IPS-20b (cell line): ENCODE results near the gene LDAH.

ENCODE experiments used
- H3K27ac ChIP-seq: one replicate; pipeline ENCODE4 v1.5.1; 2013; ENCODE audit warnings: low read length
- H3K27me3 ChIP-seq: 2 replicates; pipeline ENCODE4 v1.6.1; 2013; ENCODE audit warnings: mild to moderate bottlenecking, low read length, inconsistent platforms; ENCODE audit not compliant: insufficient read depth
- H3K36me3 ChIP-seq: 2 replicates; pipeline ENCODE4 v1.6.1; 2013; ENCODE audit warnings: low read depth, mild to moderate bottlenecking, inconsistent platforms, low read length, moderate library complexity; ENCODE audit not compliant: insufficient read depth
- H3K4me1 ChIP-seq: 2 replicates; pipeline ENCODE4 v1.6.1; 2013; ENCODE audit warnings: mild to moderate bottlenecking, control low read depth, inconsistent platforms, low read length, moderate library complexity; ENCODE audit not compliant: insufficient read depth
- H3K4me3 ChIP-seq: 2 replicates; pipeline ENCODE4 v1.5.1; 2013; ENCODE audit warnings: mild to moderate bottlenecking, low read length, inconsistent platforms
- H3K9ac ChIP-seq: 2 replicates; pipeline ENCODE4 v1.6.1; 2013; ENCODE audit warnings: low read depth, mild to moderate bottlenecking, inconsistent platforms, low read length, moderate library complexity
- H3K9me3 ChIP-seq: 2 replicates; pipeline ENCODE4 v1.6.1; 2013; ENCODE audit warnings: mild to moderate bottlenecking, low read depth, low read length, inconsistent platforms; ENCODE audit not compliant: insufficient read depth

The LDAH gene

DNA sequence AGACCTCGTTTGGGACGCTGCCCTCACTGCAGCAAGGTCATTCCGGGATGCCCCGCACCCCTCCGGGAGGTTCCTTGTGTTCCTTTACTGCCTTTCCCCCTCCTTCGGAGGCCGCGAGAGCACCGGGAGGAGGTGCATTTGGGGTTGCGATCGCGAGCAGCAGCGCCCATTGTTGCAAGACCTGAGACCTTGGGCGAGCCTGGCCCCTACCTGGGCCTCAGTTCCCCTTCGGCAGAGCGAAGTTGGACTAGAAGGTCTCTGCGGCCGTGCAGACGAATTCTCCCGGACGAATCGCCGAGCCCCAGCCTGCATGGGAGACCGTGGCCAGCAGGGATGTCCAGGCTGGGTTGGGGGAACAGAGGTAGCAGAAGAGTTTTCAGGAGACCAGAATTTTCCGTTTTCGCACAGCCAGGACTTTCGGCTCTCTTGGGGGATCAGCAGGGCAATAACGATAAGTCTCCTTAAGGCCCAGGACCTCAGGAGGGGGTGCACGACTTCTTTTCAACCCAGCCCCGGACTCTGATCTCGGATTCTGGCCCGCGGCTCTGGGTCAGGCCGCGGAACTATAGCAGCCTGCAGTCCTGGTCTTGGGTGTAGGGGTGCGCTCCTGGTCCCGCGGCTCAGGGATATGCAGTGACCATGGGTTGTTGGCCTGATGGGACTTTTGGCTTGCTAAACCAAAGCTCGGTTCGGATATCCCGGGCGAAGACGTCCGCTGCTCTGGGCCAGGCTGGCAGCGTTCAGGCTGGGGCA lies 153.2 kb downstream of the LDAH start:
- H3K27ac ChIP-seq: no peak overlapping the region
- H3K9ac ChIP-seq: no peak overlapping the region
- no peak overlapping the region; the same call in 1 of the 2 replicates for H3K4me3 ChIP-seq
- peaks cover 97% of the 10 kb centered on the region for H3K27me3 ChIP-seq
- H3K36me3 ChIP-seq: no peaks in the 10 kb centered on the region
- H3K4me1 ChIP-seq: peaks cover 25% of the 10 kb centered on the region
- no peaks in the 10 kb centered on the region for H3K9me3 ChIP-seq

DNA sequence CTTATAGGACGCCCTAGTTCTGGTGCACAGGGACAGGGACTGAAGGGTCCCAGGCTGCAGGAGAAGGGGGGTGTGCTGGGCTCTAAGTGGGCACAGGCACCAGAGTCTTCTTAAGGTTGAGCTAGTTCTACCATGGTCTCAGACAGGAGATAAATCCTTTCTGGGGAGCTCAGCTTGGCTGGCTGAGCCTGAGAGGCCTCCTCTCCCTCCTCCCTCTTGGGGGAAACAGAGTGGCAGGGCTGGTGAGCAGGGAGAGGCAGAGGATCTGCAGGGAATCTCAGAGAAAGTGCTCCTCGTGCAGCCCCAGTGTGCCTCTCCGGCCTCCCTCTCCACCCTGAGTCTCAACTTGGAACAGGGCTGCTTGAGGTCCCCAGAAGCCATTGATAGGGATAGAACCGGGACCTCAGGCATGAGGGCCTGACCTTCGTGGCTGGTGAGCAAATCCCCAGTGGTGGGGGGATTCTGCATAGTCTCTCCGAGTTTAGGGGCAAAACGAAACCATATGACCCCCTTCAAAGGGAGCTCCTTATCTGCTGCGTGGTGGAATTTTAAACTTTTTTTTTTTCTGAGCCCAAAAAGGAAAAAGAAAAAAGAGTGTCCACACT lies 153.9 kb downstream of the LDAH start:
- H3K9me3 ChIP-seq: no peaks in the 10 kb centered on the region
- H3K9ac ChIP-seq: no peak overlapping the region; the same call in 1 of the 2 replicates
- H3K27ac ChIP-seq: no peak overlapping the region
- H3K27me3 ChIP-seq: peaks cover 97% of the 10 kb centered on the region
- H3K4me1 ChIP-seq: peaks cover 18% of the 10 kb centered on the region; the same call in 1 of the 2 replicates
- H3K36me3 ChIP-seq: no peaks in the 10 kb centered on the region
- H3K4me3 ChIP-seq: no peak overlapping the region

DNA sequence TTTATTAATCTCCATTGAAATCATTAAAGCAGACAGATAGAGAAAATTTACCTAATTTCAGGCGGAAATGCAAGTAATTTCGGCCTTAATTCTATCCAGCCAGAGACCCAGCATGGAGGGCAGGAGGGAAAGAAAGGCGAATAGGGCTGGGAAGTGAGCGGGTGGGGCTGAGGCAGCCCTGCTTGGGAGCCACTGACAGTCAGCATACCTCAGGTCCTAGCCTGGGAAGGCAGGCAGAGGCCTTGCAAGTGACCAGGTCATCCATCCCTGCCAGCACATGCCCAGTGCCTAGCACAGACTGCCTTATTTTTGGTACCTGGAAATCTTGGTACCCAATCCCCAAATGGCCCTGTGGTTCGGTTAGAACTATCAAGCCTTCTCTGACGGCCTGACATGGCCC lies 154.4 kb downstream of the LDAH start:
- Histone ChIP-seq H3K9me3 (no peaks in the 10 kb centered on the region), H3K27ac (no peak overlapping the region), H3K4me3 (no peak overlapping the region), H3K36me3 (no peaks in the 10 kb centered on the region), H3K4me1 (peaks cover 14% of the 10 kb centered on the region; the same call in 1 of the 2 replicates), H3K27me3 (peaks cover 97% of the 10 kb centered on the region), H3K9ac (no peak overlapping the region; the same call in 1 of the 2 replicates)

DNA sequence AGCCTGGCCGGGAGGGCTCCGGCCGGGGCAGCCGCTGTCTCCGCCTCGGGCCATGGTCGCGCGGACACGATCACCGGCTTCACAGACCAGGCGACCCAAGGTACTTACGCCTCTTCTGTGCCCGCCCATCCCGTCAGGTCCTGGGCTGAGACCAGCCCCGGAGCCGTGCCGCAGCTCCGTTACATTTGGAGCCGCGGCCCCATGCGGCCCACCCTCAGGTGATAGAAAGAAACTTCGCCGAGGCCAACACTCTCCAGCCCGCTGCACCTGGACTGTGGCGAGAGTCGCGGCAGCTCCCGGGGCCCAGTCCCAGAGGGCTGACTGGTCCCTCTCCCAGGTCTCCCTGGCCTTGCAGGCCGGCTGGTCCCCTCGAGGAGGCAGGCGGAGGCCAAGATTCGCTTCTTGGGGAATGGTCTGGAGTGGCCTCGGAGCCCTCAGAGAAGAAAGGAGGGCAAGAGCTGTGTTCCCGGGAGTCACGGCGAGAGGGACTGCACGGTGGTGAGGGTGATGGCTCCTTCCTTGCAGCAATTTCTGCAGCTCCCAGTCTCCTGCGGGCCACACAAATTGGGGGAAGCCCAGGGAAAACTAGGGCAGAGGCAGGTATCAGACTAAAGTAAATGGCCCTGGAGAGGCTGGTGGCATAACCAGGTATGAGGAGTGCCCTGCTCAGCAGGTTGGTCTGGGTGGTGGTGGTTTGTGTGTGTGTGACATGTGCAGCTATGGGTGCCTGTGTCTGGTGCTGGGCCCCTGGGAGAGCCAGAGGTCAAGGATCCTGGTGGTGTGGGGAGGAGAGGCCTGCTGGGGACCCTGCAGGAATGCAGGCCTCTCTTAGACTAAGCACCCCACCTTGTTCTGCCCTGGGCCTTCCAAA lies 155.1 kb downstream of the LDAH start:
- Histone ChIP-seq H3K27me3 (peaks cover 97% of the 10 kb centered on the region), H3K9me3 (no peaks in the 10 kb centered on the region), H3K36me3 (no peaks in the 10 kb centered on the region), H3K9ac (no peak overlapping the region), H3K27ac (no peak overlapping the region), H3K4me1 (peaks cover 7% of the 10 kb centered on the region; the same call in 1 of the 2 replicates), H3K4me3 (peak overlapping the region; percentile 61; the same call in 1 of the 2 replicates)

DNA sequence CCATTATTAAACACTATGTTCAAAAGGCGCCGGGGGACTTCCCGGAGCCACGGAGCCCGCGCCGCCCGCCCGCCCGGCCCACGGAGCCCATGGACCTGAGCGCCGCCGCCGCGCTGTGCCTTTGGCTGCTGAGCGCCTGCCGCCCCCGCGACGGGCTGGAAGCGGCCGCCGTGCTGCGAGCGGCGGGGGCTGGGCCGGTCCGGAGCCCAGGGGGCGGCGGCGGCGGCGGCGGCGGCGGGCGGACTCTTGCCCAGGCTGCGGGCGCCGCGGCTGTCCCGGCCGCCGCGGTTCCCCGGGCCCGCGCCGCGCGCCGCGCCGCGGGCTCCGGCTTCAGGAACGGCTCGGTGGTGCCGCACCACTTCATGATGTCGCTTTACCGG lies 155.8 kb downstream of the LDAH start:
- peaks cover 97% of the 10 kb centered on the region for H3K27me3 ChIP-seq
- no peaks in the 10 kb centered on the region for H3K36me3 ChIP-seq
- H3K9ac ChIP-seq: no peak overlapping the region
- H3K4me3 ChIP-seq: peak overlapping the region; percentile 61; the same call in 1 of the 2 replicates
- no peaks in the 10 kb centered on the region for H3K9me3 ChIP-seq
- H3K27ac ChIP-seq: no peak overlapping the region
- peaks cover 2% of the 10 kb centered on the region; the same call in 1 of the 2 replicates for H3K4me1 ChIP-seq

DNA sequence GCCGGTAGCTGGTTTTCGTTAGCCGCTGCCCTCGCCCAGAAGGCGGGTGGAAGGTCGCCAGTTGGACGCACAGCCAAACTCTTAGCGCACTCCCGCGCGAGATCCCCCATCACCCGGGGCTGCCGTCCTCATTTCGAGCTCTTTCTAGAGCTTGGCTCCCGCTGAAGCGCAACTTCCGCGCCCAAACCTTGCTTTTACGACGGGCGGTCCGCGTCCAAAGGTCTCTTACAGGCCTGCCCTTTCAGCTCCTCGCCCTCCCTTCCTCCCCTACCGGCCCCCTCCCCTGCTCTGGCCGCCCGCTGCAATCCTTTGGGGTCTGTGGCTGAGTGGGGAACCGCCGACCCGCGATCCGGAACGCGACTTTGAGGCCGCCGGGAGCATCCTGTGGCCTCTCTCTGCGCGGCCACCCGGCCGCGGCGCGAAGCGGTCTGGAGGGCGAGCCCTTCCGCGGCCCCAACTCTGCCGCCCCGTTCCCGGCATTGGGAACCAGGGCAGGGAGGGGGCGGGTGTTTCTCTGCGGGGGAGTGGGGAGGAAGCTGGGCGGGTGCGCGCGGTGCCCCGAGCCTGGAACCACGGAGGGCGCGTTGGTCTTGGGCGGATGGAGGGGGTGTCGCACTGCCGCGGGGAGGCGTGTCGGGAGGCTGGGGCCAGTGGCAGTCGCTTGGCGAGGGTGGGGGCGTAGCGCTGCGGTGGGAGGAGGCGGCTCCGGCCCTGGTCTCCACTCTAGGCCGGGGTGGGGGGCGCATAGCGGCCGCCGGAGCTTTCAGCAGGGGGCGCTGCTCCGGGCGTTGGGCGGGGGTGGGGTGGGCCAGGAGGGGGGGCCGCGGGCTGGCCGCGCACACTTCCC lies 156.4 kb downstream of the LDAH start, which contains the start of gene GDF7:
TSS of gene GDF7 (plus strand) at position 841 of the 847 bp plus-strand sequence. CDS start 96 bp downstream, outside the sequence.
- Histone ChIP-seq H3K9me3 (no peaks in the 10 kb centered on the region), H3K27ac (no peak within 1 kb of the TSS), H3K4me1 (peaks cover 2% of the 10 kb centered on the region; the same call in 1 of the 2 replicates), H3K9ac (no peak within 1 kb of the TSS), H3K27me3 (peaks cover 97% of the 10 kb centered on the region), H3K36me3 (no peaks in the 10 kb centered on the region), H3K4me3 (peak within 1 kb of the TSS; percentile 64)

DNA sequence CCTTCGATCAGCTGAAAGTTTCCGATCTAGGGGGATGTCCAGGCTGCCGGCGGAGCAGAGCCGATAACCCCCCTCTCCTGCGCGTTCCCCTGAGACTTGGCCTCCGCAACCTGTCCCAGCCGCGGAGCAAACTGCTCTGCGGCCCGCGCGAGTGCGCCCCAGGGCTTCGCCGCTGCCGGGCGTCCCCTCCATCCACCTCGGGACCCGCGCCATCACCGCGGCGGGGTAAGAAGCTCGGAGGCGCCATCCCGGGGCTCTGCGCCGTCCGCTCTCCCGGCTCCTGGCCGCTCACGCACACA lies 156.9 kb downstream of the LDAH start:
- H3K4me1 ChIP-seq: peaks cover 2% of the 10 kb centered on the region; the same call in 1 of the 2 replicates
- H3K9ac ChIP-seq: no peak overlapping the region
- H3K36me3 ChIP-seq: no peaks in the 10 kb centered on the region
- no peaks in the 10 kb centered on the region for H3K9me3 ChIP-seq
- peak overlapping the region; percentile 64 for H3K4me3 ChIP-seq
- H3K27ac ChIP-seq: no peak overlapping the region
- H3K27me3 ChIP-seq: peaks cover 96% of the 10 kb centered on the region

DNA sequence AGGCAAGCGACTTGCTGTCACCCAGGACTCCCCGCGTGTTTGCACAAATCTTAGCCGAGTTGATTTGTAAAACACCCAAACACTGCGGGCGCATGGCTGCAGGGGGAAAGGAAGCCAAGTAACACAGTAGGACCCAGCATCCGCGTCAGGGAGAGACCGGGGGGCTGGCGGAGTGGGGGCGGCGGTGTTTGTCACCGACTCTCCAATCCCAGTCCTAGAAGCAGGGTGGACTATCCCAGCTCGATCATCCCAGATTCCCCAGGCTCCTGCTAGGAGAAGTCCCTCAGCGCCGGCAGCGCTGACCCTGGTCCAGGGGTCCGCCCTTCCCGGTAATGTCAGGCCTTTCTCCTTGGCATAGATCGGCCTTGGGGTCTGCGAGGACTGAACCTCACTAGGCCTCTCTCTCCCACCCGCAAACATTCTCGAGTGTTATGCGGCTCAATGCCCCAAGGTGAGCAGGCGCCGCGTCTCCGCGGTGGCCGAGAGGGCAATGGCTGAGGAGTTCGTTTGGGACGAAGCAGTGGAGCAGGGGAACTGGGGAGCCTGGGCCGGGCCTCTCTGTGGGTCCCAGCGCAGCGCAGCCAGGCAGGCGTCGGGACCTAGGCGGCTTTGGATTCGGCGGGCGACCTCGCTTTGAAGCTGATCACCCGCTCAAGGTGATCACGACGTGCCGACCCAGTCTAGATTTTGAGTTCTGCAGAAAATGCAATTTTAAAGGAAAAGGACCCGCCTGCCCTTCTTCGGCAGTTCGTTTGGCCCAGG lies 157.5 kb downstream of the LDAH start:
- Histone ChIP-seq H3K9me3 (no peaks in the 10 kb centered on the region), H3K4me3 (peak overlapping the region; percentile 64), H3K4me1 (peaks cover 2% of the 10 kb centered on the region; the same call in 1 of the 2 replicates), H3K27ac (no peak overlapping the region), H3K9ac (no peak overlapping the region), H3K27me3 (peaks cover 96% of the 10 kb centered on the region), H3K36me3 (no peaks in the 10 kb centered on the region)

DNA sequence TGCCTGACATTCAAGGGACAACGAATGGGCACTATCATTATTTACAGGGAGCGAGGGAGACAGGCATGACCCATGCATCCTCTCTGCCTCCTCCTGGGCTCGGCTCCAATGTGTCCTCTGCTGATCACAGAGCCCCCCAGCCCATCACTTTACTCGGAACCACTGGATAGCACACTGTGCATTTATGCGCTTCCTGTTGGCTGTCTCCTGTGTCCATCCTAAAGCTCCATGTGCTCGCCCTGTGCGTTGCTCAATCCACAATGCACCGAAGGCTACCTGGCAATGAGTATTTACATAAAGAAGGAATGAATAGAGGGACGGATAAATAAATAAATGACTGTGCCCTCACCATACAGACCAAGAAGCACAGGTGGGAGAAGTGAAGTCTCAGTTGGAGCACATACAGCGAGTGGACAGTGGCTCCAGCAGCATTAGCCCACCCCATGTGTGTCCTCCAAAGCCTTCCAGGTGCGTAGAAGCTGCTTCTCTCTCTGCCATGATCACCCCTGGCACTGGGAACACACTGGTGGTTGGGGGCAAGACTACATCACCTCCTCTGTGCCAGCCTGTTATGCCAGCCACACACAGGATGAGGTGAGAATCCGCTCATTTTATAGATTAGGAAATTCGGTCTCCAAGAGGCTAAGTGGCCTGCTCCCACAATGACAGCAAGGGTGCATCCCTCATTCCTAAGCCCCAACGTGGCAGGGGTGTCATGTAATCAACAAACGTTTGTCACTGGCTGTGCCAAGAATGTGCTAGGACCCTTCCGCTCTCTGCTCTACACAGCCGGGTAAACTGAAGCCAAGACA lies 158.3 kb downstream of the LDAH start:
- Histone ChIP-seq H3K4me1 (no peaks in the 10 kb centered on the region; the same call in 1 of the 2 replicates), H3K4me3 (0 out of 2 replicates have a peak overlapping the region, but pooled peaks have one; percentile 64), H3K9me3 (no peaks in the 10 kb centered on the region), H3K27ac (no peak overlapping the region), H3K27me3 (peaks cover 95% of the 10 kb centered on the region), H3K9ac (no peak overlapping the region), H3K36me3 (no peaks in the 10 kb centered on the region)

DNA sequence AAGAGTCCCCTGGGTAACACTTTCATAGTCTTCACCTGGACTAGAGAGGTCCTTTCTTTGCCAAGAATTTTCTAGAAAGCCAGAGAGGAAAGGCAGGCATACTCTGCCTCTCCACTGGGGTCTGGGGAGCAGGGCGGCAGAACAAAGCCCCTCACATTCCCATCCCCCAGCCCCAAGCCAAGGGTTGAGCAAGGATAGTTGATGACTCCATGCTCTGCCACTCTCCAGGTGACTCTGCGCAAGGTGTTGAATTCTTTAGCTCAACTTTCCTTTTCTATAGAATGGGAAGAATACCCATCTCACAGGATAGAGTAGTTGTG lies 158.9 kb downstream of the LDAH start:
- H3K4me1 ChIP-seq: no peaks in the 10 kb centered on the region; the same call in 1 of the 2 replicates
- H3K36me3 ChIP-seq: no peaks in the 10 kb centered on the region
- H3K27me3 ChIP-seq: peaks cover 93% of the 10 kb centered on the region

More for the DNA sequence above, 158.9 kb downstream of the LDAH start:
- no peak overlapping the region for H3K9ac ChIP-seq
- no peaks in the 10 kb centered on the region for H3K9me3 ChIP-seq
- no peak overlapping the region for H3K4me3 ChIP-seq
- no peak overlapping the region for H3K27ac ChIP-seq
